Measurements from ENCODE around the gene ATP13A2.
"Not testable (repeated sequence)": the region's sequence is repeated elsewhere in the genome, so short reads cannot be mapped to it uniquely, and the experiment has no call there.

The ATP13A2 gene

GRCh38 chr1:16978139-16978538 is 33.6 kb downstream of the ATP13A2 start:
- DNase-seq, result no peak

- DNase-seq, result no peak
Observed at GRCh38 chr1:16977377-16977776, 34.4 kb downstream of the ATP13A2 start.

- DNase-seq, result no peak
Observed at GRCh38 chr1:16976966-16977365, 34.8 kb downstream of the ATP13A2 start.

- no peak for DNase-seq
Observed at GRCh38 chr1:16975838-16976237, 35.9 kb downstream of the ATP13A2 start.

GRCh38 chr1:16975211-16975610 is 36.5 kb downstream of the ATP13A2 start:
- no peak for DNase-seq

- DNase-seq, result no peak
Observed at GRCh38 chr1:16973215-16973614, 38.5 kb downstream of the ATP13A2 start.

- no peak for DNase-seq
Observed at GRCh38 chr1:16972189-16972895, 39.4 kb downstream of the ATP13A2 start.

GRCh38 chr1:16971341-16972188 is 40.2 kb downstream of the ATP13A2 start:
- DNase-seq, result no peak

- no peak for DNase-seq
Observed at GRCh38 chr1:16970132-16970910, 41.4 kb downstream of the ATP13A2 start.

GRCh38 chr1:16969651-16970050 is 42.1 kb downstream of the ATP13A2 start:
- no peak for DNase-seq

GRCh38 chr1:16969057-16969611 is 42.6 kb downstream of the ATP13A2 start:
- DNase-seq, result no peak

GRCh38 chr1:16968372-16968771 is 43.4 kb downstream of the ATP13A2 start:
- DNase-seq, result no peak

- DNase-seq, result no peak
Observed at GRCh38 chr1:16967962-16968361, 43.8 kb downstream of the ATP13A2 start.

GRCh38 chr1:16967095-16967575 is 44.6 kb downstream of the ATP13A2 start:
- DNase-seq, result no peak

- no peak for DNase-seq
Observed at GRCh38 chr1:16966282-16966681, 45.4 kb downstream of the ATP13A2 start.

GRCh38 chr1:16965486-16966067 is 46.2 kb downstream of the ATP13A2 start:
- DNase-seq, result no peak

- not testable (repeated sequence) for DNase-seq
Observed at GRCh38 chr1:16964169-16964568, 47.6 kb downstream of the ATP13A2 start.

GRCh38 chr1:16961297-16962133 is 50.2 kb downstream of the ATP13A2 start:
- DNase-seq, result no peak

- peak; percentile 73 for DNase-seq
Observed at GRCh38 chr1:16960560-16961296, 51.0 kb downstream of the ATP13A2 start.

- DNase-seq, result no peak
Observed at GRCh38 chr1:16958475-16958874, 53.3 kb downstream of the ATP13A2 start.

- DNase-seq, result no peak
Observed at GRCh38 chr1:16957731-16958130, 54.0 kb downstream of the ATP13A2 start.

Measured in activated CD8-positive, alpha-beta memory T cell treated with anti-CD3 and anti-CD28 coated beads, Interleukin-2, amount 50 U/mL, for 4 hours (primary cell).